Activated CD4-positive, alpha-beta memory T cell treated with anti-CD3 and anti-CD28 coated beads, Interleukin-2, amount 10 ng/mL, durations not matched to agents 7 days and 5 days (primary cell): ENCODE results near the gene PSTPIP2. TPM values are rescaled to one million over a fixed set of nuclear protein-coding genes. Genes with fewer than 3 reads are reported as not detected.

Experiments
- CTCF ChIA-PET: fragments of 350-600 bp; sonication (Branson Sonifier 250); formaldehyde crosslinking; loops from one replicate; lab custom pipeline; 2021; ENCODE audit warnings: antibody characterized with exemption, inconsistent platforms; lab: Charles Lee
- POLR2A ChIA-PET: fragments of 350-600 bp; sonication (Branson Sonifier 250); formaldehyde crosslinking; loops from one replicate; lab custom pipeline; 2021; ENCODE audit warnings: antibody characterized with exemption; lab: Charles Lee
- DNase-seq: peaks from one replicate; pipeline ENCODE4 v3.0.0-alpha.2; 2020
- H3K27ac Mint-ChIP-seq: one replicate; pipeline ENCODE4 v1.8.0; 2021; ENCODE audit warnings: mild to moderate bottlenecking, mixed read lengths
- H3K27me3 Mint-ChIP-seq: one replicate; pipeline ENCODE4 v1.8.0; 2021; ENCODE audit warnings: mixed read lengths
- H3K36me3 Mint-ChIP-seq: one replicate; pipeline ENCODE4 v1.8.0; 2021; ENCODE audit warnings: low read depth, mixed read lengths
- H3K4me1 Mint-ChIP-seq: one replicate; pipeline ENCODE4 v1.8.0; 2021; ENCODE audit warnings: mixed read lengths
- H3K4me3 Mint-ChIP-seq: one replicate; pipeline ENCODE4 v1.8.0; 2021; ENCODE audit warnings: mild to moderate bottlenecking, mixed read lengths
- H3K9me3 Mint-ChIP-seq: one replicate; pipeline ENCODE4 v1.8.0; 2021; ENCODE audit warnings: mixed read lengths
- total RNA-seq, 2 experiments: library from RNA; stranded (reverse); gene quantifications; one replicate each; pipeline ENCODE4 v1.2.3, GENCODE V29; 2021

Gene PSTPIP2, protein sequence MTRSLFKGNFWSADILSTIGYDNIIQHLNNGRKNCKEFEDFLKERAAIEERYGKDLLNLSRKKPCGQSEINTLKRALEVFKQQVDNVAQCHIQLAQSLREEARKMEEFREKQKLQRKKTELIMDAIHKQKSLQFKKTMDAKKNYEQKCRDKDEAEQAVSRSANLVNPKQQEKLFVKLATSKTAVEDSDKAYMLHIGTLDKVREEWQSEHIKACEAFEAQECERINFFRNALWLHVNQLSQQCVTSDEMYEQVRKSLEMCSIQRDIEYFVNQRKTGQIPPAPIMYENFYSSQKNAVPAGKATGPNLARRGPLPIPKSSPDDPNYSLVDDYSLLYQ
- total RNA-seq: 1 to 10 TPM; 7.9 to 8.3 TPM

DNA sequence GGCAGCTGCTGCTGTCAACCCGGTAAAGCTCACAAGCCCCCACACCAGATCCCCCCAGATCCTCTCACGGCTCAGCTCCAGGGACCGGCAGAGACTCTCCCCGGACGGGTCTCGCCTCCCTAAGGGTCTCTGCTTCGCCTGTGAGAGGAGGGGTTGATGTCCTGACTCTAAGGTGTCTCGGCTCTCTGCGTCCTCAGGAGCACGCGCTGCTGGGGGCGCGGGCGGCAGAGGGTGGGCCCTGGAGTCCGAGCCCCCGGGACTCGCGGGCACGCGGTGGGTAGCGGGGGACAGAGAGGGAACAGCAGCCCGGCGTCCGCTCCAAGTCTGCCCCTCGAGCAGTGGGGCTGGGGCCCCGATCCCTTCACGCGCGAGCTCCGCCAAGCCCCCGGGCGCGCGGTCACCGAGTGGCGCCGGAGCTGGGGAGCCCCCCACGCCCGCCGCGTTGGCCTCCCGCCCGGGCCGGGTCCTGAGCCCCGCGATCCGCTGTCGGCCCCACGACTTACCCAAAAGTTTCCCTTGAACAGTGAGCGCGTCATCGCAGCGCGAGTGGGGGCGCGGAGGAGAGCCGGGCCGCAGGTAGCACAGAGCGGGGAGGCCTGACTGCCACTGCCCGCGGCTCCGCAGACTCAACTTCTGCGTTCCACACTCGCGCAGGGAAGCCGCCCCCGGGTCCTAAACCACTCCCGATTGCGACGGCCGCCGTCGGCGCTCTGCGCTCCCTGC, at the start of gene PSTPIP2:
Gene PSTPIP2, minus strand, starts transcription at position 608 of the 723 bp plus-strand sequence. Its CDS starts 72 bp downstream, at position 536.
- Mint-ChIP-seq H3K27ac (no peak within 1 kb of the TSS), H3K4me1 (peaks cover 33% of the 10 kb centered on the region), H3K4me3 (peak within 1 kb of the TSS; percentile 76), H3K36me3 (peaks cover 3% of the 10 kb centered on the region), H3K27me3 (peaks cover 5% of the 10 kb centered on the region), H3K9me3 (no peaks in the 10 kb centered on the region)
- ChIA-PET CTCF (interaction anchor here (0.9 to 3.4 kb wide), 9 partner anchors 11 to 406 kb away, joined by 3 to 36 read pairs (median 8); no protein-coding TSS in a partner anchor), POLR2A (interaction anchor here (0.7 to 3.8 kb wide), 10 partner anchors 11 to 406 kb away, joined by 3 to 30 read pairs (median 3); partner anchors contain the start of gene HAUS1)
- peak; percentile 67 for DNase-seq

DNA sequence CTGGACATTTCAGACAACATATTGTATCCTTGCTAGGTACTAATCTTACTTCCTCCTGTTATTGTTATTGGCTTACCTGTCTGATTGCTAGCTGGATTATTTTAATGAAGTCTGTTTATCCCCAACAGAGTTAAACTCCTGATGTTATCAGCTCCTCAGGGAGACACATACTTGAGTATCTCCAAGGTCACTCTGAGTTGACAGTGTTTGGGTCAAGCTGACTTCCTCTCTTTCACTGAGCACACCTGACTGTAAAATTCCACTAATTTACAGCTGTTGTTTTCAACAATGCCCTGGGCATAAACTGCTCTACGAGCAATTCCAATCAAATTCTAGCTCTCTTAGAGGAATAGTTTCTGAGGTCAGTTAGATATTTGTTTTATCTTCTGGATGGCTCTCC, 41.7 kb upstream of the PSTPIP2 start:
- Mint-ChIP-seq H3K4me3 (no peak overlapping the region), H3K27ac (no peak overlapping the region), H3K27me3 (no peaks in the 10 kb centered on the region), H3K9me3 (no peaks in the 10 kb centered on the region), H3K4me1 (peaks cover 12% of the 10 kb centered on the region), H3K36me3 (peaks cover 37% of the 10 kb centered on the region)
- CTCF ChIA-PET: interaction anchor here (0.9 to 1.3 kb wide), 3 partner anchors 10 to 544 kb away, joined by 3 read pairs; partner anchors contain the start of gene HAUS1
- DNase-seq: no peak
- POLR2A ChIA-PET: no interaction called here

DNA sequence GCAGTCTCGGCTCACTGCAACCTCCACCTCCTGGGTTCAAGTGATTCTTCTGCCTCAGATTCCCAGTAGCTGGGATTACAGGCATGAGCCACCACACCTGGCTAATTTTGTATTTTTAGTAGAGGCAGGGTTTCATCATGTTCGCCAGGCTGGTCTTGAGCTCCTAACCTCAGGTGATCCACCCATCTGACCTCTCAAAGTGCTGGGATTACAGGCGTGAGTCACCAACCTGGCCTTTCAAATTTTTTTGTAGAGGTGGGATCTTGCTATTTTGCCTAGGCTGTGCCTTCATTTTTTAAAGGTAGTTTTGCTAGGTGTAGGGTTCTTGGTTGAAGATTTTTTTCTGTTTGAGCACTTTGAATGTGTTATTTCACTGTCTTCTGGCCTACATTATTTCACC, 38.3 kb upstream of the PSTPIP2 start:
- POLR2A ChIA-PET: no interaction called here
- peaks cover 30% of the 10 kb centered on the region for H3K4me1 Mint-ChIP-seq
- H3K27ac Mint-ChIP-seq: no peak overlapping the region
- no peaks in the 10 kb centered on the region for H3K27me3 Mint-ChIP-seq
- no peak for DNase-seq
- CTCF ChIA-PET: interaction anchor here (0.7 kb wide), 2 partner anchors 346 to 548 kb away, joined by 3 to 5 read pairs; no protein-coding TSS in a partner anchor
- peaks cover 45% of the 10 kb centered on the region for H3K36me3 Mint-ChIP-seq
- no peaks in the 10 kb centered on the region for H3K9me3 Mint-ChIP-seq
- H3K4me3 Mint-ChIP-seq: no peak overlapping the region

DNA sequence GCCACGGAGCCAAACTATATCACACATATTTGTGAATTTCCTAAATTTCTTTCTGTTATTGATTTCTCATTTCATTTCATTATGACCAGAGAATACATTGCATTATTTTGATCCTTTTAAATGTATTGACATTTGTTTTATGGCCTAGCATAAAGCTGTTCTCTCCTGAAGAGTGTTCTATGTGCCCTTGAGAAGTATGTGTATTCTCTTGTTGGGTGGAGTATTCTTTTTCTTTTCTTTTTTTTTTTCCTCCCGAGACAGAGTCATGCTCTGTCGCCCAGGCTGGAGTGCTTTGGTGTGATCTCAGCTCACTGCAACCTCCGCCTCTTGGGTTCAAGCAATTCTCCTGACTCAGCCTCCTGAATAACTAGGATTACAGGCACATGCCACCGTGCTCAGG, 37.3 kb upstream of the PSTPIP2 start:
- Mint-ChIP-seq H3K4me3 (no peak overlapping the region), H3K4me1 (peaks cover 36% of the 10 kb centered on the region), H3K27me3 (no peaks in the 10 kb centered on the region), H3K27ac (no peak overlapping the region), H3K9me3 (no peaks in the 10 kb centered on the region), H3K36me3 (peaks cover 45% of the 10 kb centered on the region)
- ChIA-PET CTCF (interaction anchor here (0.7 kb wide), 1 partner anchor 549 kb away, joined by 3 read pairs; no protein-coding TSS in a partner anchor), POLR2A (no interaction called here)
- DNase-seq: no peak

DNA sequence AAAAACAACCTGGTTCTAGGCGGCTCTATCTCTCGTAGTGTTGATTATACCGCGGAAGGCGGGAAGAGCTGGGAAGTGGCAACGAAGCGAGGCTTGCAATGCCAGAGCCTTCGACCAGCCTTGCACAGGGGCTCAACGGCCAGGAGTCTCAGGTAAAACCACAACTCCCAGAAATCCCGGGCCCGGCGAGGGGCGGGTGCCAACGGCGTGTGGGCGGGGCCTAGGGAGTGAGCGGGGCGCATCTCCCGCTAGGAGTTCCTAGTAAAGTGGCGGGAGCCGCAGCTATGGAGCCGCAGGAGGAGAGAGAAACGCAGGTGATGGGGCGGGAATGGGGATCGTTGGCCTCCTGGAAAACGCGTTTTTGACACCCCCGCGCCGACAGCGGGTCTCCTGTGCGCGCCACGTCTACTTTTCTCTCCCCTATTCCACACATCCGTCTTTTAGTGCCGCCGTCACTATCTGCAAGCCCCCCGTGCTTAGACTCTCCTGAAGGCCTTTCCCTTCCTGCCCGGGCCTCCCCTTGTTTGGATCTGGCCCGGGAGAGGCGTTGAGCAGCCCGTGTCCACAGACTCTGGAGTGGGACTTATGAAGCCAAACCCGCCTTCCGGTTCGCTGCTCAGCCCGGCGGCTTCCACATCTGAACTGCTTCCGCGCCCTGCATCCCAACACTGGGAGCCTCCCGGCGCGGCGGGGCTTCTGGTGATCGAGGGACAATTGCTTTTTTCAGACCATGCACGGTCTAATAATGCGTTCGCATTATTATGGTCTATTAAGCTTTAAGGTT, 32.3 kb upstream of the PSTPIP2 start, which contains the start of gene HAUS1:
Gene HAUS1, plus strand, starts transcription at position 258 of the 784 bp plus-strand sequence. Its CDS starts 27 bp downstream, at position 285.
- no peaks in the 10 kb centered on the region for H3K27me3 Mint-ChIP-seq
- H3K27ac Mint-ChIP-seq: peak within 1 kb of the TSS; percentile 89
- DNase-seq: peak; percentile 84
- ChIA-PET CTCF (interaction anchor here (0.7 to 1.5 kb wide), 4 partner anchors 10 to 439 kb away, joined by 3 to 4 read pairs (median 3); a partner anchor contains a TSS), POLR2A (interaction anchor here (1.0 to 2.0 kb wide), 4 partner anchors 31 to 146 kb away, joined by 3 to 5 read pairs (median 4); a partner anchor contains a TSS)
- H3K36me3 Mint-ChIP-seq: peaks cover 23% of the 10 kb centered on the region
- no peaks in the 10 kb centered on the region for H3K9me3 Mint-ChIP-seq
- peak within 1 kb of the TSS; percentile 99 for H3K4me3 Mint-ChIP-seq
- peaks cover 36% of the 10 kb centered on the region for H3K4me1 Mint-ChIP-seq

DNA sequence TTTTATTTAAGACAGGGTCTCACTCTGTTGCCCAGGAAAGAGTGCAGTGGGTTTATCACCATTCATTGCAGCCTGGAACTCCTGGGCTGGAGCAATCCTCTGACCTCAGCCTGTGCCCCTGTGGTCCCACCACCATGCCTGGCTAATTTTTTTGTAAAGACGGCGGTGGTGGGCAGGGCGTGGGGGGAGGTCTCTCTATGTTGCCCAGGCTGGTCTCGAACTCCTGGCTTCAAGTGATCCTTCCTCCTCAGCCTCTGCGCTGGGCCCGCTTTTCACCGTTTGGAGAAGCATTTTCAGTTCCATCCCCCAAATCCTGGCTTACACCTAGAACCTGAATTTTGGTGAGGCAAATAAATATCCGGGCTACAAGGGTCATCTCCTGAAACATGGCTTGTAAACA, 27.4 kb upstream of the PSTPIP2 start:
- Mint-ChIP-seq H3K27ac (no peak overlapping the region), H3K9me3 (no peaks in the 10 kb centered on the region), H3K4me1 (peaks cover 28% of the 10 kb centered on the region), H3K27me3 (no peaks in the 10 kb centered on the region), H3K36me3 (peaks cover 13% of the 10 kb centered on the region), H3K4me3 (no peak overlapping the region)
- CTCF ChIA-PET: interaction anchor here (0.8 to 3.2 kb wide), 2 partner anchors 10 to 26 kb away, joined by 3 to 11 read pairs; no protein-coding TSS in a partner anchor
- POLR2A ChIA-PET: interaction anchor here (1.0 to 1.4 kb wide), 2 partner anchors 28 to 47 kb away, joined by 3 to 6 read pairs; no protein-coding TSS in a partner anchor
- no peak for DNase-seq

DNA sequence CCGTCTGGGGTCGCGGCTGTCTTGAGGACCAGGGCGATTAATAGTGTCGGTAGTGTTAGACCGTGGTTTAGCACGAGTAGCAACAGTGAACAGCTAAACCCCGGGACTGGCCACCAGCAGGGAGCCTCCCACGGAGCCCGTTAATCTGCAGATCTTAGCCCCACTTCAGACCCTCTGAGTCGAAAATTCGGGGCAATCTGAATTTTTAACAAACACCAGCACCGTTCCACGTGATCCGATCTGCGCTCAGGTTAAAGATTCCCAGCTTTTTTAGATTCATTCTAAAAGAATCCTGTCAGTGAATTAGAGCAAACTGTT, 26.5 kb upstream of the PSTPIP2 start:
- Mint-ChIP-seq H3K36me3 (peaks cover 21% of the 10 kb centered on the region), H3K27me3 (no peaks in the 10 kb centered on the region), H3K9me3 (no peaks in the 10 kb centered on the region), H3K4me1 (peaks cover 26% of the 10 kb centered on the region), H3K27ac (peak overlapping the region; percentile 97), H3K4me3 (peak overlapping the region; percentile 98)
- POLR2A ChIA-PET: interaction anchor here (0.8 to 2.2 kb wide), 8 partner anchors 9 to 77 kb away, joined by 3 to 8 read pairs (median 5); no protein-coding TSS in a partner anchor
- CTCF ChIA-PET: interaction anchor here (0.7 to 3.2 kb wide), 4 partner anchors 9 to 1260 kb away, joined by 3 to 16 read pairs (median 8); a partner anchor contains a TSS
- no peak for DNase-seq

DNA sequence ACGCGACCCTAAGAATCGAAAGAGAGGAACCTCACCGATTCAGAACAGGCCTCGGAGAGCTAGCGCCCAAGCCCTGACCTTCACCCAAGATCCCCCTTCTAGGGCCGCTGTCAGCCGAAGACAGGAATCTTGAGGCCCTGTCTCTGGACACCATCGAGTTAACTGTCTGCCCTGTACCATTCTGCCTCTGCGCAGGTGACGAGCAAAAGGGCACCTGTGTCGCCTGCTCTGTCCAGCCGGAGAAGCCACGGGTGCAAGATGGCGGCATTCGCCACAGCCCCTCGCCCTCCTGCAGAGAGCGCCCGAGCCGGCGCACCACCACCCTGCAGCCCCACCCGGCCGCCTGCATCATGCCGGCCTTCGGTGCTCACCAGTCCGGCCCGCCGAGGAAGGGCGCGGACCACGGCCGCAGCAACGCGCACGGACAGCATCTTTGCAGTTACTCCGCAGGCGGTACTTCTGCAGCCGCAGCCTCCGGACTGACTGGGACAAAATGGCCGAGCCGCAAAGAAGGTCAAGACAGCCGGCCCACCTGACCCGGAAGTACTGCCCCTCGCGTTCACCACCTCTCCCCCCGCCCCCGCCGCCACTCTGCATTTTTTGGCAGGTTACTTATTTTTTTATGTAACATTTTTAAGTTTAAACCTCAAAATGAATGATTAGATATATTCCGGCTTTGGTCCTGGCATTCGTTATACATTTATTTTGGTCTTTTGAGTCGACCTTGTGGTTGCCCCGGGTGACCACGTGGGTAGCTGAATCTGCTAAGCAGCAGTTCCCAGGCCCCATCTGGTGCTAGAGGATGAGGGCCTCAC, 25.9 kb upstream of the PSTPIP2 start, which contains the start of gene ATP5F1A:
Gene ATP5F1A, minus strand, starts transcription at position 496 of the 815 bp plus-strand sequence. Its CDS starts 65 bp downstream, at position 431.
- Mint-ChIP-seq H3K4me1 (peaks cover 27% of the 10 kb centered on the region), H3K27ac (peak within 1 kb of the TSS; percentile 97)
- CTCF ChIA-PET: interaction anchor here (0.7 to 3.2 kb wide), 5 partner anchors 25 to 1260 kb away, joined by 6 to 16 read pairs (median 9); a partner anchor contains a TSS

DNA sequence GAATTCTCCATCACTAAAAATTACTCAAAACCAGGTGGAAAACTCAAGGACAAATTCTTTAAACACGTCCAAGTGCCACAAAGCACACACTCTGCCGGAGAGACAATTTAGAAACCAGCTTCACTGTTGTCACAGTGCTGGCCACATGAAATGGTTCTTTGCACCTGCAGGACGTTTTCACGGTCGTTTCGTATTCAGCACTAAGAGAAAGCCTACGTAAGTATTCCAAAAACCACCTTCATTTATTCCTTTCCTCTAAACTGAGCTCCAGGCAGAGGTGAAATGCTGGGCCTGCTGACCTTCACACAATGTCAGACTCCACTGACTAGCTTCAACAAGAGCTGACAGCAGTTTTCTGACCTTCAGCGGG, 25.4 kb upstream of the PSTPIP2 start:
- CTCF ChIA-PET: interaction anchor here (0.6 to 3.2 kb wide), 7 partner anchors 22 to 430 kb away, joined by 3 to 16 read pairs (median 6); a partner anchor contains a TSS
- H3K9me3 Mint-ChIP-seq: no peaks in the 10 kb centered on the region

More for the DNA sequence above, 25.9 kb upstream of the PSTPIP2 start, which contains the start of gene ATP5F1A:
- peaks cover 26% of the 10 kb centered on the region for H3K36me3 Mint-ChIP-seq
- no peaks in the 10 kb centered on the region for H3K9me3 Mint-ChIP-seq
- DNase-seq: peak; percentile 90
- H3K4me3 Mint-ChIP-seq: peak within 1 kb of the TSS; percentile 98
- no peaks in the 10 kb centered on the region for H3K27me3 Mint-ChIP-seq
- POLR2A ChIA-PET: interaction anchor here (0.7 to 2.2 kb wide), 14 partner anchors 8 to 411 kb away, joined by 3 to 8 read pairs (median 4); a partner anchor contains a TSS

DNA sequence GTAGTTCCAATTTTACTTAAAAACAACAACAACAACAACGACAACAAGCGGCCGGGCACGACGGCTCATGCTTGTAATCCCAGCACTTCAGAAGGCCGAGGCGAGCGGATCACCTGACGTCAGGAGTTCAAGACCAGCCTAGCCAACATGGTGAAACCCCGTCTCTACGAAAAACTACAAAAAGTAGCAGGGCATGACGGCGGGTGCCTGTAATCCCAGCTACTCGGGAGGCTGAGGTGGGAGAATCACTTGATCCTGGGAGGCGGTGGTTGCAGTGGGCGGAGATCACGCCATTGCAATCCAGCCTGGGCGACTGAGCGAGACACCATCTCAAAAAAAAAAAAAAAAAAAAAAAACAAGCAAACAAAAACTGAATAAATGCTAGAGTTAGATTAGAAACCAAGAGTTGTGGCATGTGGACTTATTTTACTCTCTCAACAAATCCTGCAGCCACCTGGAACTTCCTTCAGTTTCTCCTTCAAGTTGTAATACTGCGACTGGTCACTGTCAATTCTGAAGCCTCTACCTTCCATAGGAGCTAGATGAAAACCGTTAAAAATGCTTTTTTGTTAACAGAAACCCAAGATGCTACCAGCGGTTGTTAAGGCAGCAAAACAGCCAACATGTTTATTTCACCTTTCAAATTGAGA, 24.7 kb upstream of the PSTPIP2 start:
- no peaks in the 10 kb centered on the region for H3K9me3 Mint-ChIP-seq
- peaks cover 29% of the 10 kb centered on the region for H3K4me1 Mint-ChIP-seq
- peaks cover 31% of the 10 kb centered on the region for H3K36me3 Mint-ChIP-seq
- peak overlapping the region; percentile 98 for H3K4me3 Mint-ChIP-seq
- ChIA-PET CTCF (interaction anchor here (0.6 to 3.2 kb wide), 9 partner anchors 9 to 430 kb away, joined by 3 to 16 read pairs (median 5); a partner anchor contains a TSS), POLR2A (interaction anchor here (0.7 to 2.2 kb wide), 9 partner anchors 11 to 410 kb away, joined by 3 to 8 read pairs (median 5); a partner anchor contains a TSS)
- H3K27me3 Mint-ChIP-seq: no peaks in the 10 kb centered on the region
- DNase-seq: peak; percentile 25
- peak overlapping the region; percentile 97 for H3K27ac Mint-ChIP-seq

More for the DNA sequence above, 25.4 kb upstream of the PSTPIP2 start:
- Mint-ChIP-seq H3K27me3 (no peaks in the 10 kb centered on the region), H3K27ac (peak overlapping the region; percentile 97), H3K4me1 (peaks cover 27% of the 10 kb centered on the region), H3K4me3 (peak overlapping the region; percentile 98), H3K36me3 (peaks cover 26% of the 10 kb centered on the region)
- POLR2A ChIA-PET: interaction anchor here (0.7 to 2.2 kb wide), 10 partner anchors 10 to 410 kb away, joined by 3 to 8 read pairs (median 4); a partner anchor contains a TSS
- DNase-seq: no peak
